ENCODE measurements around the gene LCE5A.
"Not testable (repeated sequence)": the region's sequence is repeated elsewhere in the genome, so short reads cannot be mapped to it uniquely, and the experiment has no call there.

LCE5A gene

GRCh38 chr1:152486400-152487006 is 24.1 kb upstream of the LCE5A start:
- no peak overlapping the region for H3K27ac ChIP-seq
- peak; percentile 55 for TF ChIP-seq CTCF (conservative IDR thresholded peaks at IDR 0.05)

- TF ChIP-seq CTCF (conservative IDR thresholded peaks at IDR 0.05), result no peak
These were observed 22.7 kb upstream of the LCE5A start for GRCh38 chr1:152487871-152488270.

GRCh38 chr1:152491537-152491936 is 19.1 kb upstream of the LCE5A start:
- not testable (repeated sequence) for H3K27ac ChIP-seq
- TF ChIP-seq CTCF (conservative IDR thresholded peaks at IDR 0.05), result peak; percentile 83

More at GRCh38 chr1:152487871-152488270, 22.7 kb upstream of the LCE5A start:
- H3K27ac ChIP-seq, result no peak overlapping the region

- peak; percentile 60 for TF ChIP-seq CTCF (conservative IDR thresholded peaks at IDR 0.05)
These were observed 15.4 kb upstream of the LCE5A start for GRCh38 chr1:152495066-152495675.

GRCh38 chr1:152497273-152497672 is 13.3 kb upstream of the LCE5A start:
- peak; percentile 74 for TF ChIP-seq CTCF (conservative IDR thresholded peaks at IDR 0.05)
- no peak overlapping the region for H3K27ac ChIP-seq

More at GRCh38 chr1:152495066-152495675, 15.4 kb upstream of the LCE5A start:
- no peak overlapping the region for H3K27ac ChIP-seq

- TF ChIP-seq CTCF (conservative IDR thresholded peaks at IDR 0.05), result no peak
- no peak overlapping the region for H3K27ac ChIP-seq
These were observed 8.9 kb upstream of the LCE5A start for GRCh38 chr1:152501704-152502103.

GRCh38 chr1:152502496-152503180 is 8.0 kb upstream of the LCE5A start:
- H3K27ac ChIP-seq, result no peak overlapping the region
- no peak for TF ChIP-seq CTCF (conservative IDR thresholded peaks at IDR 0.05)
